ENCODE measurements around the gene HES1.

HES1 gene

GRCh38 chr3:194168994-194169393 is 33.0 kb downstream of the HES1 start:
- no peak for DNase-seq

GRCh38 chr3:194169595-194169994 is 33.6 kb downstream of the HES1 start:
- DNase-seq, result no peak

GRCh38 chr3:194170793-194171192 is 34.8 kb downstream of the HES1 start:
- DNase-seq, result no peak

- no peak for DNase-seq
Observed at GRCh38 chr3:194174406-194174805, 38.5 kb downstream of the HES1 start.

GRCh38 chr3:194174980-194175379 is 39.0 kb downstream of the HES1 start:
- DNase-seq, result no peak

- DNase-seq, result no peak
Observed at GRCh38 chr3:194176274-194176991, 40.5 kb downstream of the HES1 start.

GRCh38 chr3:194177141-194177540 is 41.2 kb downstream of the HES1 start:
- no peak for DNase-seq

GRCh38 chr3:194178128-194178527 is 42.2 kb downstream of the HES1 start:
- no peak for DNase-seq

GRCh38 chr3:194178669-194179068 is 42.7 kb downstream of the HES1 start:
- DNase-seq, result no peak

GRCh38 chr3:194180570-194180969 is 44.6 kb downstream of the HES1 start:
- DNase-seq, result no peak

GRCh38 chr3:194181612-194182529 is 45.9 kb downstream of the HES1 start:
- no peak for DNase-seq

- no peak for DNase-seq
Observed at GRCh38 chr3:194183271-194183670, 47.3 kb downstream of the HES1 start.

GRCh38 chr3:194184265-194184751 is 48.4 kb downstream of the HES1 start:
- DNase-seq, result no peak

GRCh38 chr3:194184801-194185200 is 48.9 kb downstream of the HES1 start:
- no peak for DNase-seq

- DNase-seq, result no peak
Observed at GRCh38 chr3:194185221-194185620, 49.3 kb downstream of the HES1 start.

GRCh38 chr3:194187233-194187944 is 51.4 kb downstream of the HES1 start:
- DNase-seq, result no peak
